ENCODE measurements around the gene PFKFB3.

Gene PFKFB3

DNA sequence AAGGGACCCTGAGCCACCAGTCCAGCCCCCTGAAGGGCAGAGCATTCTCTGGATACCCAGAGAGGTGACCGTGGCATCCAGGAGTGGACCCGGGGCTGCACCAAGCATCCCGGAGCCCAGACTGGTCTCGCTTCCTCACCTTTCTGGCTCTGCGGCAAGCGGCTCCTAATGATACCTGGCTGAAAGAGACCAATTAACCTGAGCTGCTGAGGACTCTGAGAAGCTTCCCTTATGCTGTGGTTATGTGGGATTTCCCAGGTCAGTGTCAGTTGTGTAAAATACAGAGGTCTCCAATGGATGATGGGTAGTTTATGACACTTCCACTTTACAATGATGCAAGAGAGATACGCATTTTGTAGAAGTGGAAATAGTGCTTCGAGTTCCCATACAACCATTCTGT lies 51.5 kb downstream of the PFKFB3 start:
- Histone ChIP-seq H2AK5ac (ENCODE audit: low read length) (no peak overlapping the region), H3K4me3 (ENCODE audit: low read length) (no peak overlapping the region), H2BK15ac (replicated peaks; ENCODE audit: low read depth) (no peak overlapping the region), H3K27me3 (ENCODE audit: insufficient read depth, low read length, poor library complexity) (no peaks in the 10 kb centered on the region), H3K18ac (ENCODE audit: low read length) (no peak overlapping the region), H3K4me1 (ENCODE audit: control insufficient read depth, low read depth, low read length) (no peaks in the 10 kb centered on the region), H3K36me3 (ENCODE audit: control insufficient read depth, insufficient read depth, low read length) (no peaks in the 10 kb centered on the region), H4K8ac (ENCODE audit: low read depth, low read length) (no peak overlapping the region), H3K79me2 (ENCODE audit: control insufficient read depth, insufficient read depth, low read length) (no peaks in the 10 kb centered on the region), H3K56ac (ENCODE audit: low read length) (no peak overlapping the region), H3K27ac (ENCODE audit: low read depth, low read length) (no peak overlapping the region), H2BK5ac (ENCODE audit: low read length) (no peak overlapping the region), H3K4me2 (ENCODE audit: low read length) (no peak overlapping the region), H3K23ac (ENCODE audit: low read length) (no peak overlapping the region), H3K4ac (ENCODE audit: low read depth, low read length) (no peak overlapping the region), H2BK120ac (ENCODE audit: low read depth, low read length) (no peak overlapping the region), H3K79me1 (ENCODE audit: low read length) (no peaks in the 10 kb centered on the region), H3K9ac (ENCODE audit: low read length) (no peak overlapping the region), H4K5ac (ENCODE audit: low read length) (no peak overlapping the region)
- WGBS (ENCODE audit: extremely low coverage, insufficient coverage, low lambda C conversion rate): no CpG with 5 or more reads among the region's 8 CpGs
- DNase-seq: no peak

DNA sequence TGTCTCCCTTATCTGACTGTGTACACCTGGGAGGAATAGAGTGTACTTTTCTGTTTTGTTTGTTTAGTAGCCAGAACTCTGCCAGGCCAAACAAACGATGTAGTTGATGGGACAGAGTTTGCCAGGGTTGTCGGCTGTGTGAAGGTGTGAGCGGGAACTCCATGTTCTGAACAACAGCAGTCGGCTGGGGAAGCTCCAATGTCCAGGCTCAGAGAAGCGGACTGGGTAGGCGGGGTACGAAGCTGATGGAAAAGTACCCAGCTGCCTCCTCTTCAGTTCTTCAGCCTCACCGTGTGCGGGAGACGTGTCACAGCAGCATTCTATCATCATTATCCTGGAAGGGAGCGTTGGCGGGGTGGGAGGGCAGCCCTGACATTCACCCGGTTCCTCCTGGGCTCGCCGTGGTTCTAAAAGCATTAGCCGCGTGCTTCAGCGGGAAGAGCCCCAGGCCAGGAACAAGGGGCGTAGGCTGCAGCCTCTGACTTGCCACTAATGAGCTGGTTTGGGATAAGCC lies 52.9 kb downstream of the PFKFB3 start:
- no peak overlapping the region for H2AK5ac ChIP-seq (ENCODE audit: low read length)
- no peaks in the 10 kb centered on the region for H3K4me1 ChIP-seq (ENCODE audit: control insufficient read depth, low read depth, low read length)
- H2BK5ac ChIP-seq (ENCODE audit: low read length): no peak overlapping the region
- H3K36me3 ChIP-seq (ENCODE audit: control insufficient read depth, insufficient read depth, low read length): no peaks in the 10 kb centered on the region
- H2BK120ac ChIP-seq (ENCODE audit: low read depth, low read length): no peak overlapping the region
- no peak for DNase-seq
- H3K79me2 ChIP-seq (ENCODE audit: control insufficient read depth, insufficient read depth, low read length): no peaks in the 10 kb centered on the region
- WGBS (ENCODE audit: extremely low coverage, insufficient coverage, low lambda C conversion rate): no CpG with 5 or more reads among the region's 19 CpGs
- H3K27ac ChIP-seq (ENCODE audit: low read depth, low read length): no peak overlapping the region
- H4K5ac ChIP-seq (ENCODE audit: low read length): no peak overlapping the region
- no peak overlapping the region for H3K4ac ChIP-seq (ENCODE audit: low read depth, low read length)
- H4K8ac ChIP-seq (ENCODE audit: low read depth, low read length): no peak overlapping the region
- H3K79me1 ChIP-seq (ENCODE audit: low read length): no peaks in the 10 kb centered on the region
- H3K18ac ChIP-seq (ENCODE audit: low read length): no peak overlapping the region
- no peak overlapping the region for H3K56ac ChIP-seq (ENCODE audit: low read length)
- H2BK15ac ChIP-seq (replicated peaks; ENCODE audit: low read depth): no peak overlapping the region
- no peak overlapping the region for H3K4me2 ChIP-seq (ENCODE audit: low read length)
- H3K23ac ChIP-seq (ENCODE audit: low read length): no peak overlapping the region
- H3K4me3 ChIP-seq (ENCODE audit: low read length): no peak overlapping the region
- no peak overlapping the region for H3K9ac ChIP-seq (ENCODE audit: low read length)
- H3K27me3 ChIP-seq (ENCODE audit: insufficient read depth, low read length, poor library complexity): no peaks in the 10 kb centered on the region

DNA sequence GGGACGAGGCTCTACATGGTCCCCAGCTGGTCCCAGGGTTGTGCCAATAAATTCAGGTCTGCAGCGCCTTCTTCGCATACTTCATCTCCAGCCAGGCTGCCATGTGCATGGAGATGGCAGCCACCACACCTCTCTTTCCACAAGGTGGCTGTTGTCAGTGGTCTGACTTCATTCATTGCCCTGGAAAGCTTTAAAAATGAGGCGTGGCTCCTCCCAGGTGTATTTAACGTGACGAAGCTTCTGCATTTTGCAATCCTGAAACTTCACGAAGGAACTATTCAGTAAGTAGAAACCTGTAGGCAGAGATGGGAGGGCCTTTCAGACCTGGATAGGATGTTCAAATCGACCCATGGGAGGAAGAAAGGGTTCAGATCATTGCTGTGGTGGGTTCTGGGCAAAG lies 53.7 kb downstream of the PFKFB3 start:
- Histone ChIP-seq H3K79me2 (ENCODE audit: control insufficient read depth, insufficient read depth, low read length) (no peaks in the 10 kb centered on the region), H4K8ac (ENCODE audit: low read depth, low read length) (no peak overlapping the region), H2BK15ac (replicated peaks; ENCODE audit: low read depth) (no peak overlapping the region), H3K4ac (ENCODE audit: low read depth, low read length) (no peak overlapping the region), H3K4me3 (ENCODE audit: low read length) (no peak overlapping the region), H3K18ac (ENCODE audit: low read length) (no peak overlapping the region), H4K5ac (ENCODE audit: low read length) (no peak overlapping the region), H2BK5ac (ENCODE audit: low read length) (no peak overlapping the region), H3K56ac (ENCODE audit: low read length) (no peak overlapping the region), H3K23ac (ENCODE audit: low read length) (no peak overlapping the region), H3K79me1 (ENCODE audit: low read length) (no peaks in the 10 kb centered on the region), H3K36me3 (ENCODE audit: control insufficient read depth, insufficient read depth, low read length) (no peaks in the 10 kb centered on the region), H3K9ac (ENCODE audit: low read length) (no peak overlapping the region), H3K4me1 (ENCODE audit: control insufficient read depth, low read depth, low read length) (no peaks in the 10 kb centered on the region), H3K27ac (ENCODE audit: low read depth, low read length) (no peak overlapping the region), H3K27me3 (ENCODE audit: insufficient read depth, low read length, poor library complexity) (no peaks in the 10 kb centered on the region), H2AK5ac (ENCODE audit: low read length) (no peak overlapping the region), H2BK120ac (ENCODE audit: low read depth, low read length) (no peak overlapping the region), H3K4me2 (ENCODE audit: low read length) (no peak overlapping the region)
- no peak for DNase-seq
- WGBS (ENCODE audit: extremely low coverage, insufficient coverage, low lambda C conversion rate): no CpG with 5 or more reads among the region's 8 CpGs

DNA sequence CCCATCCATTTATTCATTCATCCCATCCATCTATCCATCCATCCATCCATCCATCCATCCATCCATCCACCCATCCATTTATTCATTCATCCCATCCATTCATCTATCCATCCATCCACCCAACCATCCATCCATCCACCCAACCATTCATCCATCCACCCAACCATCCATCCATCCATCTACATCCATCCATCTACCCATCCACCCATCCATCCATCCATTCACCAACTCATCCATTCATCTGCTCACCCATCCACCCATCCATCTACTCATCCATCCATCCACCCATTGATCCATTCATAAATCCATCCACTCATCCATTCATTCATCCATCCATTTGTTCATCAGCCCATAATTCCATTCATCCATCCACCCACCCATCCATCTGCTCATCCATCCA lies 56.4 kb downstream of the PFKFB3 start:
- H2BK15ac ChIP-seq (replicated peaks; ENCODE audit: low read depth): no peak overlapping the region
- H3K56ac ChIP-seq (ENCODE audit: low read length): no peak overlapping the region
- no peak overlapping the region for H2AK5ac ChIP-seq (ENCODE audit: low read length)
- H3K23ac ChIP-seq (ENCODE audit: low read length): no peak overlapping the region
- no peak overlapping the region for H4K8ac ChIP-seq (ENCODE audit: low read depth, low read length)
- no peak overlapping the region for H3K4ac ChIP-seq (ENCODE audit: low read depth, low read length)
- H2BK5ac ChIP-seq (ENCODE audit: low read length): no peak overlapping the region
- no peak overlapping the region for H3K18ac ChIP-seq (ENCODE audit: low read length)
- H3K27me3 ChIP-seq (ENCODE audit: insufficient read depth, low read length, poor library complexity): no peaks in the 10 kb centered on the region
- H3K4me3 ChIP-seq (ENCODE audit: low read length): no peak overlapping the region
- DNase-seq: no peak
- no peak overlapping the region for H3K27ac ChIP-seq (ENCODE audit: low read depth, low read length)
- no peaks in the 10 kb centered on the region for H3K79me2 ChIP-seq (ENCODE audit: control insufficient read depth, insufficient read depth, low read length)
- no peak overlapping the region for H2BK120ac ChIP-seq (ENCODE audit: low read depth, low read length)
- H4K5ac ChIP-seq (ENCODE audit: low read length): no peak overlapping the region
- H3K4me2 ChIP-seq (ENCODE audit: low read length): no peak overlapping the region
- no peak overlapping the region for H3K9ac ChIP-seq (ENCODE audit: low read length)
- H3K4me1 ChIP-seq (ENCODE audit: control insufficient read depth, low read depth, low read length): no peaks in the 10 kb centered on the region
- H3K79me1 ChIP-seq (ENCODE audit: low read length): no peaks in the 10 kb centered on the region
- H3K36me3 ChIP-seq (ENCODE audit: control insufficient read depth, insufficient read depth, low read length): no peaks in the 10 kb centered on the region

DNA sequence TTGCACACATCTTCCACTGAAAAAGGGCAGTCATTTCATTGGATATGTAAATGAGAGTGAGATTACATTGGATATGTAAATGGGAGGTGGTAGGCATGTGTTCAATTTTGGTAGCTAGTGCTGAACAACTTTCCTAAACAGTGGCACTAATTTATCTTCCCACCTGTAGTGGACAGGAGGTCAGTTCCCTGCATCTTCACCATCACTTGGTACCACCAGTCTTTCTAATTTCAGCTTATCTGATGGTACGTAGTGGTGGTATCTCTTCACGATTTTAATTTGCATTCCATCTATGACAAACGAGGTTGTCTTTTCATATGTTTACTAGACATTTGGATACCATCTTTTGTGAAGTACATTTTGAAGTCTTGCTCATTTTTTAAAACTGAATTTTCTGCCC lies 58.1 kb downstream of the PFKFB3 start:
- no peak overlapping the region for H3K4me3 ChIP-seq (ENCODE audit: low read length)
- DNase-seq: no peak
- WGBS (ENCODE audit: extremely low coverage, insufficient coverage, low lambda C conversion rate): no CpG with 5 or more reads among the region's 3 CpGs

DNA sequence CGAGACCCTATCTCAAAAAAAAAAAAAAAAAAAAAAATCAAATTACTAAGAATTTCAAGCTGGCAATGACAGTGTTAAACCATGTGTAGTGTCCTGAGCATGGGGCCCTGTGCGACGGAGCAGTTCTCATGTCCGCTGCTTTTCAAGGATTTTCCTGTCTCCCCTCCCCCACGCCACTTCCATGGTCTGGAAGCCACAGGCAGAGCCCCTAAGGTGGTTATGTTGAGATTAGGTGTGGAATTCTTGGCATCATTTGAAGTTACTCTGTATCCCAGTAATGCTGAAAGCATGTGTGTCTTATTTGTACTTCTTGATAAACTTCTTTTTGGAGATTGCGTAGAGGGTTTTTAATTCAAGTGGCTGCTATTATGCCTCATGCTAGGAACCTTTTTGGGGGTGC lies 65.2 kb downstream of the PFKFB3 start:
- peak; percentile 92 for DNase-seq
- H2AK5ac ChIP-seq (ENCODE audit: low read length): no peak overlapping the region
- no peak overlapping the region for H2BK120ac ChIP-seq (ENCODE audit: low read depth, low read length)
- H3K79me2 ChIP-seq (ENCODE audit: control insufficient read depth, insufficient read depth, low read length): no peaks in the 10 kb centered on the region
- H3K4ac ChIP-seq (ENCODE audit: low read depth, low read length): no peak overlapping the region
- no peak overlapping the region for H3K9ac ChIP-seq (ENCODE audit: low read length)
- H3K56ac ChIP-seq (ENCODE audit: low read length): no peak overlapping the region
- no peak overlapping the region for H3K4me3 ChIP-seq (ENCODE audit: low read length)
- H3K36me3 ChIP-seq (ENCODE audit: control insufficient read depth, insufficient read depth, low read length): no peaks in the 10 kb centered on the region
- H3K79me1 ChIP-seq (ENCODE audit: low read length): no peaks in the 10 kb centered on the region
- no CpG with 5 or more reads among the region's 6 CpGs for WGBS (ENCODE audit: extremely low coverage, insufficient coverage, low lambda C conversion rate)
- no peak overlapping the region for H3K27ac ChIP-seq (ENCODE audit: low read depth, low read length)
- H3K18ac ChIP-seq (ENCODE audit: low read length): no peak overlapping the region
- no peak overlapping the region for H3K23ac ChIP-seq (ENCODE audit: low read length)
- no peak overlapping the region for H4K5ac ChIP-seq (ENCODE audit: low read length)
- H3K4me2 ChIP-seq (ENCODE audit: low read length): no peak overlapping the region
- no peak overlapping the region for H2BK5ac ChIP-seq (ENCODE audit: low read length)
- H3K27me3 ChIP-seq (ENCODE audit: insufficient read depth, low read length, poor library complexity): no peaks in the 10 kb centered on the region
- peaks cover 2% of the 10 kb centered on the region for H3K4me1 ChIP-seq (ENCODE audit: control insufficient read depth, low read depth, low read length)
- H4K8ac ChIP-seq (ENCODE audit: low read depth, low read length): no peak overlapping the region
- H2BK15ac ChIP-seq (replicated peaks; ENCODE audit: low read depth): no peak overlapping the region

More for the DNA sequence above, 58.1 kb downstream of the PFKFB3 start:
- Histone ChIP-seq H2BK5ac (ENCODE audit: low read length) (no peak overlapping the region), H3K56ac (ENCODE audit: low read length) (no peak overlapping the region), H2AK5ac (ENCODE audit: low read length) (no peak overlapping the region), H3K4me1 (ENCODE audit: control insufficient read depth, low read depth, low read length) (no peaks in the 10 kb centered on the region), H4K5ac (ENCODE audit: low read length) (no peak overlapping the region), H3K9ac (ENCODE audit: low read length) (no peak overlapping the region), H3K27me3 (ENCODE audit: insufficient read depth, low read length, poor library complexity) (no peaks in the 10 kb centered on the region), H3K79me2 (ENCODE audit: control insufficient read depth, insufficient read depth, low read length) (no peaks in the 10 kb centered on the region), H2BK120ac (ENCODE audit: low read depth, low read length) (no peak overlapping the region), H3K36me3 (ENCODE audit: control insufficient read depth, insufficient read depth, low read length) (no peaks in the 10 kb centered on the region), H3K79me1 (ENCODE audit: low read length) (no peaks in the 10 kb centered on the region), H3K18ac (ENCODE audit: low read length) (no peak overlapping the region), H2BK15ac (replicated peaks; ENCODE audit: low read depth) (no peak overlapping the region), H3K23ac (ENCODE audit: low read length) (no peak overlapping the region), H3K27ac (ENCODE audit: low read depth, low read length) (no peak overlapping the region), H3K4me2 (ENCODE audit: low read length) (no peak overlapping the region), H3K4ac (ENCODE audit: low read depth, low read length) (no peak overlapping the region), H4K8ac (ENCODE audit: low read depth, low read length) (no peak overlapping the region)

Data from mesendoderm (in vitro differentiated cells).